ENCODE results near the gene GPR61.

Gene GPR61

DNA sequence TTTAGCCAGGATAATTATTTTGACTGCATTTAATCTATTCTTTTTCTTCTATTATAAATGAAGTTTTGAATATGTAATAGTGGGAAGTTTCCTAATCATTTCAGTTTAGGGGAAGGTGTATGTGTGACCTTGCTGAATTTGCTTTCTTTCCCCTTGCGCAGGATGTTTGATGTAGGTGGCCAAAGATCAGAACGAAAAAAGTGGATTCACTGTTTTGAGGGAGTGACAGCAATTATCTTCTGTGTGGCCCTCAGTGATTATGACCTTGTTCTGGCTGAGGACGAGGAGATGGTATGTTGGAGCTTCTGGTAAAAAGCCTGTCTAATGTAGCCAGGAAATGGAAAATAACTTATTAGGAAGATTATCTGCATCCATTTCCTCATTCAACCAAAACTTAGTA is 46.4 kb downstream of the GPR61 start:
- Histone ChIP-seq H3K36me3 (replicated peaks) (peaks cover 63% of the 10 kb centered on the region), H3K4me3 (ENCODE audit: low read depth, low read length) (no peak overlapping the region), H3K27me3 (replicated peaks) (no peaks in the 10 kb centered on the region), H3K27ac (no peak overlapping the region)
- in situ Hi-C loops (cut with HindIII; ENCODE audit: low pct_ligation_motif_present, low sequenced_read_pairs) = no loop called here
- no peak for TF ChIP-seq CTCF (IDR thresholded peaks at IDR 0.05; ENCODE audit: low read depth, low read length, missing control alignments)
- no peak for DNase-seq

DNA sequence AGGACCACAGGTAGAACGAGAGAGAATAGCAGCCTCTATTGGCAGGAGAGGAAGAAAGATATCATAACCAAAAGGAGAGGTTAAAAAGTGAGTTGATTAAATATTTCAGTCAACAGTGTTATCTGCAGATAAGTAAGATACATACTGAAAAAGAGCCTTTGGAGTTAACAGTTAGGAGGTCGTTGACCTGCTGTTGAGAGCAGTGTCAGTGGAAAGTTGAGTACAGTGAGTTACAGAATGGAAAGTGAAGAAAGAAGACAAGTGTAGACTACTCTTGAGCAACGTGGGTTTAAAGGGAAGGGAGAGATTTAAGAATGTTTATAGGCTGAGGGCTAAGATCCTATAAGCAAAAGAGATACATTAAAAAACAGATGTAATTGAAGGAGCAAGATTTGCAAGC is 49.5 kb downstream of the GPR61 start:
- Histone ChIP-seq H3K4me3 (ENCODE audit: low read depth, low read length) (no peak overlapping the region), H3K27ac (no peak overlapping the region), H3K36me3 (replicated peaks) (peaks cover 57% of the 10 kb centered on the region), H3K27me3 (replicated peaks) (no peaks in the 10 kb centered on the region)
- no peak for DNase-seq
- in situ Hi-C loops (cut with HindIII; ENCODE audit: low pct_ligation_motif_present, low sequenced_read_pairs) = no loop called here
- no peak for TF ChIP-seq CTCF (IDR thresholded peaks at IDR 0.05; ENCODE audit: low read depth, low read length, missing control alignments)

DNA sequence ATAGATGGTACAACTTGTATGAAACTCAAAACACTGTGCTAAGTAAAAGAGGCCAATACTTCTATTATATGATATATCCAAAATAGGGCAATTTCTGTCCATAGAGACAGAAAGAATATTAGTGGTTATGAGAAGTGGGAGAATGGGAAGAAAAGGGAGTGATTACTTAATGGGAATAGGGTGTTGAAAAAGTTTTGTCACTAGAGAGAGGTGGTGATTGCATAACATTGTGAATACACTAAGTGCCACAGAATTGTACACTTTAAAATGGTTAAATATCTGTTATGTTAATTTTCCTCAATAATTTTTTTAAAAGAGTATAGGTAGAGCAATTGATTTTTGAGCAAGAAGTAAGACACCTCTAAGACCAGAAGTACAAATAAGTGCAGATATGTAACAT is 50.0 kb downstream of the GPR61 start:
- H3K4me3 ChIP-seq (ENCODE audit: low read depth, low read length) = no peak overlapping the region
- no peak overlapping the region for H3K27ac ChIP-seq
- H3K36me3 ChIP-seq (replicated peaks) = peaks cover 55% of the 10 kb centered on the region
- in situ Hi-C loops (cut with HindIII; ENCODE audit: low pct_ligation_motif_present, low sequenced_read_pairs) = no loop called here
- no peaks in the 10 kb centered on the region for H3K27me3 ChIP-seq (replicated peaks)
- no peak for DNase-seq
- no peak for TF ChIP-seq CTCF (IDR thresholded peaks at IDR 0.05; ENCODE audit: low read depth, low read length, missing control alignments)

DNA sequence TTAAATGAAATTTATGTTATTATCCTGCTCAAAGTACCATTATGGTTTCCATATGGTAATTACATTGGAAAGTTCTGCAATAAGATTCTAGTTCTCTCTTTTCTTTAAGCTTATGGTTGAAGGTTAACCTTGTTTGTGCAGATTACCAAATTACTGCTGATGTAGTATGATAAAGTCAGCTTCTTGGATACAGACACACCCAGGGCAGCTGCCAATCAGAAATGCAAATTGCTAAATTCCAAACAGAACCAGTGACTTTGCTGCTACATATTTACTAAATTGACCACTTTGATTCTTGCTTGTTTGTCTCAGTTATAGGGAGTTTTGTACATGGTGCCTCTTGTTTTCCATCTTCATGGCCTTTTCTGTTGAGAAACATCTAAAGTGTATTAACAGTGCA is 53.2 kb downstream of the GPR61 start:
- Histone ChIP-seq H3K36me3 (replicated peaks) (peaks cover 36% of the 10 kb centered on the region), H3K4me3 (ENCODE audit: low read depth, low read length) (no peak overlapping the region), H3K27me3 (replicated peaks) (no peaks in the 10 kb centered on the region), H3K27ac (no peak overlapping the region)
- no peak for TF ChIP-seq CTCF (IDR thresholded peaks at IDR 0.05; ENCODE audit: low read depth, low read length, missing control alignments)
- no peak for DNase-seq
- in situ Hi-C loops (cut with HindIII; ENCODE audit: low pct_ligation_motif_present, low sequenced_read_pairs) = no loop called here

DNA sequence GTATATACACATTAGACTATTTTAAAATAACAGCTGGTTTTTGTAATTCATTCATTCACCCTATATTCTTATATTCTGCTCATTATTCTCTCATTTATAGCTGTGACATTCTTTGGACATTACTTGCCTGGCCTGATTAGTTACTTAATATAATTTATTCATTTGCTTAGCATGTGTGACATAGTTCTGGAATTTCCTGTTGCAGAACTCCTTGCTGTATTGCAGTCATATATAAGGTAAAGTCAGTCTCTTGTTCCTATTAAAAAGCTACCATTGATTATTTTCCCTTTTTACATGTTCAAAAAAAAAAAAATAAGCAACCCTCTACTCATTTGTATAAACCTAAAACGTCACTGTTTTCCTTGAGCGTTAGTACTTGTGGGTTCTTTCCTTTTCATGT is 55.9 kb downstream of the GPR61 start:
- no peak overlapping the region for H3K27ac ChIP-seq
- H3K27me3 ChIP-seq (replicated peaks) = no peaks in the 10 kb centered on the region
- no peak for DNase-seq
- H3K4me3 ChIP-seq (ENCODE audit: low read depth, low read length) = no peak overlapping the region
- peaks cover 22% of the 10 kb centered on the region for H3K36me3 ChIP-seq (replicated peaks)
- in situ Hi-C loops (cut with HindIII; ENCODE audit: low pct_ligation_motif_present, low sequenced_read_pairs) = no loop called here
- no peak for TF ChIP-seq CTCF (IDR thresholded peaks at IDR 0.05; ENCODE audit: low read depth, low read length, missing control alignments)

Data from brain microvascular endothelial cell (primary cell).